ENCODE data around the gene TRIP4. TPM values are rescaled to one million over a fixed set of nuclear protein-coding genes. Genes with fewer than 3 reads are reported as not detected.

TRIP4 gene
- total RNA-seq, 1 donor from 2014 or later = 22.6 TPM

GRCh38 chr15:64412216-64412615 lies 24.6 kb downstream of the TRIP4 start:
- no peak for DNase-seq (ENCODE audit: low spot score in 2 of 2, unreplicated experiment in 2 of 2)
- Mint-ChIP-seq H3K27ac (peak overlapping the region; percentile 3), H3K4me1 (no peaks in the 10 kb centered on the region), H3K9me3 (no peaks in the 10 kb centered on the region), H3K4me3 (no peak overlapping the region), H3K36me3 (peaks cover 46% of the 10 kb centered on the region), H3K27me3 (ENCODE audit: low read depth) (no peaks in the 10 kb centered on the region)
- TF ChIP-seq CTCF (IDR thresholded peaks at IDR 0.05; ENCODE audit: unreplicated experiment) = no peak

- Mint-ChIP-seq H3K36me3 (peaks cover 21% of the 10 kb centered on the region), H3K4me1 (peaks cover 4% of the 10 kb centered on the region), H3K27me3 (ENCODE audit: low read depth) (no peaks in the 10 kb centered on the region), H3K4me3 (no peak overlapping the region), H3K9me3 (no peaks in the 10 kb centered on the region), H3K27ac (no peak overlapping the region)
- no peak for DNase-seq (ENCODE audit: low spot score in 2 of 2, unreplicated experiment in 2 of 2)
- no peak for TF ChIP-seq CTCF (IDR thresholded peaks at IDR 0.05; ENCODE audit: unreplicated experiment)
Observed at GRCh38 chr15:64422697-64423096, 35.1 kb downstream of the TRIP4 start.

GRCh38 chr15:64423970-64424369 lies 36.3 kb downstream of the TRIP4 start:
- Mint-ChIP-seq H3K36me3 (peaks cover 16% of the 10 kb centered on the region), H3K27ac (no peak overlapping the region)

GRCh38 chr15:64425221-64425620 lies 37.6 kb downstream of the TRIP4 start:
- Mint-ChIP-seq H3K4me1 (peaks cover 12% of the 10 kb centered on the region), H3K4me3 (no peak overlapping the region), H3K27me3 (ENCODE audit: low read depth) (no peaks in the 10 kb centered on the region), H3K27ac (no peak overlapping the region), H3K36me3 (peaks cover 15% of the 10 kb centered on the region), H3K9me3 (no peaks in the 10 kb centered on the region)
- no peak for TF ChIP-seq CTCF (IDR thresholded peaks at IDR 0.05; ENCODE audit: unreplicated experiment)
- no peak for DNase-seq (ENCODE audit: low spot score in 2 of 2, unreplicated experiment in 2 of 2)

More at GRCh38 chr15:64423970-64424369, 36.3 kb downstream of the TRIP4 start:
- Mint-ChIP-seq H3K9me3 (no peaks in the 10 kb centered on the region), H3K27me3 (ENCODE audit: low read depth) (no peaks in the 10 kb centered on the region), H3K4me1 (peaks cover 4% of the 10 kb centered on the region), H3K4me3 (no peak overlapping the region)
- no peak for TF ChIP-seq CTCF (IDR thresholded peaks at IDR 0.05; ENCODE audit: unreplicated experiment)
- no peak for DNase-seq (ENCODE audit: low spot score in 2 of 2, unreplicated experiment in 2 of 2)

- Mint-ChIP-seq H3K4me1 (peaks cover 23% of the 10 kb centered on the region), H3K36me3 (peaks cover 15% of the 10 kb centered on the region), H3K27ac (peak overlapping the region; percentile 47), H3K9me3 (no peaks in the 10 kb centered on the region), H3K4me3 (no peak overlapping the region), H3K27me3 (ENCODE audit: low read depth) (no peaks in the 10 kb centered on the region)
- DNase-seq (ENCODE audit: low spot score in 2 of 2, unreplicated experiment in 2 of 2) = no peak
- TF ChIP-seq CTCF (IDR thresholded peaks at IDR 0.05; ENCODE audit: unreplicated experiment) = no peak
Observed at GRCh38 chr15:64426845-64427465, 39.3 kb downstream of the TRIP4 start.
